Astrocyte of the spinal cord (primary cell): ENCODE data around the gene AMELX.

Source experiments
- DNase-seq: peaks from one replicate; pipeline ENCODE4 v3.0.0; 2011; ENCODE audit warnings: low read depth, low spot score
- H3K4me3 ChIP-seq: 2 replicates; pipeline ENCODE4 v1.5.1; 2011; ENCODE audit warnings: low read depth, mild to moderate bottlenecking, low read length, moderate library complexity
- in situ Hi-C: cut with HindIII; loops from 2 replicates; pipeline ENCODE4 v1.10.0; 2017; ENCODE audit warnings: low sequenced_read_pairs
- TF ChIP-seq, protein P1 (sequence below): IDR thresholded peaks from 2 replicates; pipeline ENCODE4 v1.5.1; 2012; ENCODE audit warnings: low read depth, mild to moderate bottlenecking, low read length, inconsistent platforms

Gene AMELX

DNA sequence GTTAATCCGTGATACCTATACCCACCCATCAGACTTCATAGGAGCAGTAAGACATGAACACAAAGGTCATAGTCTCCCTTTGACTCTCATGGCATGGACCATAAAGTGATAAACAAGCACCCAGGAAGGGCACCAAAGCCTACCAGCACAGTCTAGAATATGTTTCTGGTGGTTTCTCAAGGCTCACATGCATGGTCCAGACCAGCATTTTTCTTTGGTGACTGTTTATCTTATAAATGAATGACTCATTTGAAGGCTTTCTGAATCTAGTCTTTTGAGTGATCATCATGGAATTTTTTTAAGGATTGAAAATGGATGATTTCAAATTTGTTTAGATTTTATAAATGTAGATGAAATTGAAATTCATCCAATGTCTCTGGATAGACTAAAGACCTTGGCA is 32.0 kb upstream of the AMELX start:
- TF ChIP-seq, protein P1, sequence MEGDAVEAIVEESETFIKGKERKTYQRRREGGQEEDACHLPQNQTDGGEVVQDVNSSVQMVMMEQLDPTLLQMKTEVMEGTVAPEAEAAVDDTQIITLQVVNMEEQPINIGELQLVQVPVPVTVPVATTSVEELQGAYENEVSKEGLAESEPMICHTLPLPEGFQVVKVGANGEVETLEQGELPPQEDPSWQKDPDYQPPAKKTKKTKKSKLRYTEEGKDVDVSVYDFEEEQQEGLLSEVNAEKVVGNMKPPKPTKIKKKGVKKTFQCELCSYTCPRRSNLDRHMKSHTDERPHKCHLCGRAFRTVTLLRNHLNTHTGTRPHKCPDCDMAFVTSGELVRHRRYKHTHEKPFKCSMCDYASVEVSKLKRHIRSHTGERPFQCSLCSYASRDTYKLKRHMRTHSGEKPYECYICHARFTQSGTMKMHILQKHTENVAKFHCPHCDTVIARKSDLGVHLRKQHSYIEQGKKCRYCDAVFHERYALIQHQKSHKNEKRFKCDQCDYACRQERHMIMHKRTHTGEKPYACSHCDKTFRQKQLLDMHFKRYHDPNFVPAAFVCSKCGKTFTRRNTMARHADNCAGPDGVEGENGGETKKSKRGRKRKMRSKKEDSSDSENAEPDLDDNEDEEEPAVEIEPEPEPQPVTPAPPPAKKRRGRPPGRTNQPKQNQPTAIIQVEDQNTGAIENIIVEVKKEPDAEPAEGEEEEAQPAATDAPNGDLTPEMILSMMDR, result no peak
- in situ Hi-C loops, result no loop called here
- H3K4me3 ChIP-seq, result no peak overlapping the region
- DNase-seq, result peak; percentile 40

DNA sequence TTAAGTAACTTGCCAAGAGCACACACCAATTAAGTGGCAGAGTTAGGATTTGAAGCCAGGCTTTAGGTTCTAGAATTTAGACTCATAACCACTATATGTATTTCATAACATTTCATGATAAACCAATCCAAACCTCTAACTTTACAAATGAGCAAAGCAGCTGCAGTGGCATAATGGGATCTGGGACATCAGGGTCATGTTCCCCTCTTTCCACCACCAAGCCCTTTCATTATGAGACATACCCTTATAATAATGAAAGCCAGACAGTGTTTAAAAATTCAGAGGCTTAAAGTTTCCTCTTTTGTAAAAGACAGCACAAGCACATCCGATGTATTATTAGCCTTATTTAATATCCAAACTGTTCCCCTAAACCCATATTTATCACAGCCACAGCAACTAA is 28.3 kb upstream of the AMELX start:
- no peak for DNase-seq
- TF ChIP-seq, protein P1, result no peak
- H3K4me3 ChIP-seq, result no peak overlapping the region
- in situ Hi-C loops, result no loop called here

DNA sequence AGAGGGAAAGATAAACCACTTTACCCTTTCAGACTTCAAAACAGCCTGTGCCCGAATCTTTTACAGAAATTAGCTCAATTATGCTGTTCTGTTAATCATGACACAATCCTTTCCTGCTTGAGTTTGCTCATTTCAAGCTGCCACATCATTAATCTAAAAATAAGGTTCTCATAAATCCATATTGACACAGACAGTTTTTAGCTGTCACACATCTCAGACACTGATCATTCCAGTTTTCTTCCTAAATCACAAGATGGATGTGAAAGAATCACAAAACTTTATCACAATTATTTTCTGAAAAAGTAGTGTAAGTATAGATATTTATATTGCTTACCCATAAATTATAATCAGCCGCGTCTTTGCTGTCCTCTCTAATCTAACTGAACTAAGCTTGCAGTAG is 27.9 kb upstream of the AMELX start:
- TF ChIP-seq, protein P1, result no peak
- DNase-seq, result no peak
- no peak overlapping the region for H3K4me3 ChIP-seq
- in situ Hi-C loops, result no loop called here

DNA sequence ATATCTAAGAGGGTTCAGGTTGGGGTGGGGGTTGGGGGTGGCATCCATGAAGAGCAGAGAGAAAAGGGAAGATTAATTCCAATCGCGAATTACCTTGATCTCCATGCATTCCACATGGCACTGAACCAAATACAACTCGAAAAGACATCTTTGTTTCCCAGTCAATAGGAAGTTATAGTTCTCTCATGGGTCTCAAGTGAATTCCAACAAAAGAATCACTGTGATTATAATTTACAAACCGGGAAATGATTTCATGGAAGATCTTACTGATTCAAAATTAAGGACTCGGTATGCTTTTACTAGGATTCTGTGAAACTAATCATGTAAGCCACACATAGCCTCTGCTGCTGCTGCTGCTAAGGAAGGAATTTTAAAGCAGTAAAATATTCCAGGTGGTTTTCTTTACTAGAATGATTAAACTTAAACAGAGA is 26.6 kb upstream of the AMELX start:
- DNase-seq, result no peak
- in situ Hi-C loops, result no loop called here
- H3K4me3 ChIP-seq, result no peak overlapping the region
- TF ChIP-seq, protein P1, result no peak

DNA sequence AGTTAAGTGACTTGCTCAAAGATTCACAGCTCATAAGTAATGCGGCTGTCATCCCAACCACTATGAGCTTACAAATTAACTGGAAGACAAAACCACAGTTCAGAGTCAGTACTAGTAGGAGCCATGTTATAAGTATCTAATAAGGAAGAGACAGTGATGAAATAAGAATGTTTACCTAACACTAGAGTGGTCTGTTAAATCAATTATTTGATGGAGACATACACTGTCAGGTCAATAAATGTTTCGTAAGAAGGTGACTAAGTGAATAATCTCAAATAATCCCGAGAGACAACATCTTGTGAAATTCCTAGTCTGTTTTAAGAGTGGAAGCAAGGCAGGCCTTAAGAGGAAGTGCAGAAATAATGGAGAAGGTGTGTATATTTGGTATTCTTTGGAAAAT is 25.8 kb upstream of the AMELX start:
- no peak for DNase-seq
- in situ Hi-C loops, result no loop called here
- no peak overlapping the region for H3K4me3 ChIP-seq
- TF ChIP-seq, protein P1, result no peak

DNA sequence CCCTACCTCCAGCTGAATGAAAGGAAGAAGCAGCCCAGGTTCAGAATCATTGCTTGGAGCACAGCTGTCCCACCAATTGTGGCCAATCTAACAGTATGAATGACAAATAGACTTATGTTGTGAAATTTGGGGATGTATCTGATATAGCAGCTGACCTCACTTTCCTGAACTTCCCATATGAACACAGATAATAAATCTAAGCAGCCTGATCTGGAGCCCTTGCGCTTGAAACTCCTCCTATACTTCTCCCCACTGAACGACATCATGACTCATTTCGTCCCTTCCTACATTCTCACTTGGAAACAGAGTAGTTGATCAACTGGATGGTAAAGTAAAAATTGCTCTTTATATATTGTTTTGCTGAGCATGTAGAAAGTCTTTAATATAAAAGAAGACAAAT is 24.2 kb upstream of the AMELX start:
- TF ChIP-seq, protein P1, result no peak
- no peak overlapping the region for H3K4me3 ChIP-seq
- in situ Hi-C loops, result no loop called here
- DNase-seq, result no peak

DNA sequence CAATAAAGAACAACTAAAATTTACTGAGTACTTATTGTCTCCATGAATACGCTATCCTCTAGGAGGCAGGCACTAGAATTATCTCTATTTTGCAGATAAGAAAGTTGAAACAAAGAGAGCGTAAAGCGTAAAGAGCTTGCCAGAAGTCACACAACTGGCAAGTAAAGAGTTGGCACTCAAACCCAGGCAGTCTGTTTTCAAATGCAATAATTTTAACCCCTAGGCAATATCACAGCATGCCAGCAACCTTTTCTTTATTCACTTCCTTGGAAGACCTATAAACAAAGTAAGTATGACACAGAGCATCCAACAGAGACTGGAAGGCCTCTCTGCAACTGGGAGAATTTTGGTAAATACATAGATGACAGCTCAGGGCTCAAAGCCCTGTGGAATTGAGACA is 23.2 kb upstream of the AMELX start:
- in situ Hi-C loops, result no loop called here
- TF ChIP-seq, protein P1, result no peak
- no peak overlapping the region for H3K4me3 ChIP-seq
- no peak for DNase-seq
